ENCODE data around the gene MAML3. TPM values are rescaled to one million over a fixed set of nuclear protein-coding genes. Genes with fewer than 3 reads are reported as not detected.

MAML3 gene
- total RNA-seq, 2 experiments from 2014 or later = 4.0 to 4.1 TPM

GRCh38 chr4:139749835-139750498 lies 404.0 kb downstream of the MAML3 start:
- CTCF ChIA-PET = interaction anchor here (1.6 kb wide), 1 partner anchor 12 kb away, joined by 4 read pairs; no protein-coding TSS in a partner anchor
- peaks cover 16% of the 10 kb centered on the region for H3K4me1 Mint-ChIP-seq (ENCODE audit: low read depth)

GRCh38 chr4:139749338-139749737 lies 404.6 kb downstream of the MAML3 start:
- H3K4me1 Mint-ChIP-seq (ENCODE audit: low read depth) = peaks cover 16% of the 10 kb centered on the region
- ATAC-seq (no peak), DNase-seq (no peak)
- H3K36me3 Mint-ChIP-seq (ENCODE audit: low read depth) = no peaks in the 10 kb centered on the region
- H3K27me3 Mint-ChIP-seq (ENCODE audit: low read depth) = no peaks in the 10 kb centered on the region
- no peak overlapping the region for H3K27ac Mint-ChIP-seq
- ChIA-PET CTCF (interaction anchor here (1.6 kb wide), 1 partner anchor 11 kb away, joined by 4 read pairs; no protein-coding TSS in a partner anchor), POLR2A (no interaction called here)
- no peaks in the 10 kb centered on the region for H3K9me3 Mint-ChIP-seq (ENCODE audit: insufficient read depth)
- no peak overlapping the region for H3K4me3 Mint-ChIP-seq

More at GRCh38 chr4:139749835-139750498, 404.0 kb downstream of the MAML3 start:
- Mint-ChIP-seq H3K27ac (no peak overlapping the region), H3K36me3 (ENCODE audit: low read depth) (no peaks in the 10 kb centered on the region), H3K27me3 (ENCODE audit: low read depth) (no peaks in the 10 kb centered on the region), H3K4me3 (no peak overlapping the region), H3K9me3 (ENCODE audit: insufficient read depth) (no peaks in the 10 kb centered on the region)
- POLR2A ChIA-PET = no interaction called here
- no peak for DNase-seq
- no peak for ATAC-seq

GRCh38 chr4:139746431-139747171 lies 407.4 kb downstream of the MAML3 start:
- H3K27me3 Mint-ChIP-seq (ENCODE audit: low read depth) = no peaks in the 10 kb centered on the region
- no peaks in the 10 kb centered on the region for H3K9me3 Mint-ChIP-seq (ENCODE audit: insufficient read depth)
- no peaks in the 10 kb centered on the region for H3K36me3 Mint-ChIP-seq (ENCODE audit: low read depth)
- ChIA-PET POLR2A (no interaction called here), CTCF (no interaction called here)
- H3K4me3 Mint-ChIP-seq = no peak overlapping the region
- H3K4me1 Mint-ChIP-seq (ENCODE audit: low read depth) = peaks cover 16% of the 10 kb centered on the region
- H3K27ac Mint-ChIP-seq = no peak overlapping the region
- ATAC-seq (no peak), DNase-seq (no peak)

- POLR2A ChIA-PET = no interaction called here
- ATAC-seq (no peak), DNase-seq (no peak)
- Mint-ChIP-seq H3K4me1 (ENCODE audit: low read depth) (peaks cover 16% of the 10 kb centered on the region), H3K27ac (no peak overlapping the region), H3K27me3 (ENCODE audit: low read depth) (no peaks in the 10 kb centered on the region), H3K36me3 (ENCODE audit: low read depth) (no peaks in the 10 kb centered on the region), H3K4me3 (no peak overlapping the region), H3K9me3 (ENCODE audit: insufficient read depth) (no peaks in the 10 kb centered on the region)
- CTCF ChIA-PET = no interaction called here
These were observed 408.8 kb downstream of the MAML3 start for GRCh38 chr4:139745111-139745639.

GRCh38 chr4:139744232-139744631 lies 409.8 kb downstream of the MAML3 start:
- H3K27me3 Mint-ChIP-seq (ENCODE audit: low read depth) = no peaks in the 10 kb centered on the region
- no peak overlapping the region for H3K4me3 Mint-ChIP-seq
- peaks cover 13% of the 10 kb centered on the region for H3K4me1 Mint-ChIP-seq (ENCODE audit: low read depth)
- H3K36me3 Mint-ChIP-seq (ENCODE audit: low read depth) = no peaks in the 10 kb centered on the region
- POLR2A ChIA-PET = no interaction called here
- CTCF ChIA-PET = interaction anchor here (1.1 kb wide), 1 partner anchor 93 kb away, joined by 3 read pairs; no protein-coding TSS in a partner anchor
- no peaks in the 10 kb centered on the region for H3K9me3 Mint-ChIP-seq (ENCODE audit: insufficient read depth)
- ATAC-seq (no peak), DNase-seq (no peak)
- no peak overlapping the region for H3K27ac Mint-ChIP-seq

- Mint-ChIP-seq H3K4me1 (ENCODE audit: low read depth) (peaks cover 8% of the 10 kb centered on the region), H3K27ac (no peak overlapping the region), H3K27me3 (ENCODE audit: low read depth) (peaks cover under 1% of the 10 kb centered on the region), H3K9me3 (ENCODE audit: insufficient read depth) (no peaks in the 10 kb centered on the region), H3K4me3 (no peak overlapping the region), H3K36me3 (ENCODE audit: low read depth) (no peaks in the 10 kb centered on the region)
- POLR2A ChIA-PET = no interaction called here
- ATAC-seq (no peak), DNase-seq (no peak)
- CTCF ChIA-PET = interaction anchor here (1.1 to 1.5 kb wide), 2 partner anchors 9 to 91 kb away, joined by 3 to 4 read pairs; no protein-coding TSS in a partner anchor
These were observed 411.0 kb downstream of the MAML3 start for GRCh38 chr4:139743027-139743426.

GRCh38 chr4:139740531-139741041 lies 413.4 kb downstream of the MAML3 start:
- H3K27me3 Mint-ChIP-seq (ENCODE audit: low read depth) = peaks cover 20% of the 10 kb centered on the region
- DNase-seq (no peak), ATAC-seq (no peak)
- H3K4me3 Mint-ChIP-seq = no peak overlapping the region
- no peaks in the 10 kb centered on the region for H3K9me3 Mint-ChIP-seq (ENCODE audit: insufficient read depth)
- no peak overlapping the region for H3K27ac Mint-ChIP-seq
- ChIA-PET POLR2A (no interaction called here), CTCF (no interaction called here)
- H3K36me3 Mint-ChIP-seq (ENCODE audit: low read depth) = no peaks in the 10 kb centered on the region
- peaks cover 4% of the 10 kb centered on the region for H3K4me1 Mint-ChIP-seq (ENCODE audit: low read depth)

GRCh38 chr4:139740121-139740520 lies 413.9 kb downstream of the MAML3 start:
- peaks cover 23% of the 10 kb centered on the region for H3K27me3 Mint-ChIP-seq (ENCODE audit: low read depth)
- H3K27ac Mint-ChIP-seq = no peak overlapping the region
- H3K4me3 Mint-ChIP-seq = no peak overlapping the region
- no peaks in the 10 kb centered on the region for H3K36me3 Mint-ChIP-seq (ENCODE audit: low read depth)
- ATAC-seq (no peak), DNase-seq (no peak)
- POLR2A ChIA-PET = no interaction called here
- CTCF ChIA-PET = no interaction called here
- no peaks in the 10 kb centered on the region for H3K9me3 Mint-ChIP-seq (ENCODE audit: insufficient read depth)
- peaks cover 5% of the 10 kb centered on the region for H3K4me1 Mint-ChIP-seq (ENCODE audit: low read depth)

- Mint-ChIP-seq H3K4me1 (ENCODE audit: low read depth) (peaks cover 13% of the 10 kb centered on the region), H3K27ac (no peak overlapping the region), H3K27me3 (ENCODE audit: low read depth) (peaks cover 34% of the 10 kb centered on the region), H3K9me3 (ENCODE audit: insufficient read depth) (no peaks in the 10 kb centered on the region), H3K36me3 (ENCODE audit: low read depth) (no peaks in the 10 kb centered on the region), H3K4me3 (no peak overlapping the region)
- ATAC-seq (no peak), DNase-seq (no peak)
- POLR2A ChIA-PET = no interaction called here
- CTCF ChIA-PET = interaction anchor here (1.2 to 1.8 kb wide), 6 partner anchors 82 to 588 kb away, joined by 3 to 7 read pairs (median 4); no protein-coding TSS in a partner anchor
These were observed 415.0 kb downstream of the MAML3 start for GRCh38 chr4:139738846-139739613.

GRCh38 chr4:139736661-139737060 lies 417.3 kb downstream of the MAML3 start:
- DNase-seq (no peak), ATAC-seq (no peak)
- Mint-ChIP-seq H3K9me3 (ENCODE audit: insufficient read depth) (no peaks in the 10 kb centered on the region), H3K36me3 (ENCODE audit: low read depth) (no peaks in the 10 kb centered on the region), H3K4me1 (ENCODE audit: low read depth) (peaks cover 13% of the 10 kb centered on the region), H3K4me3 (no peak overlapping the region), H3K27me3 (ENCODE audit: low read depth) (peaks cover 45% of the 10 kb centered on the region), H3K27ac (no peak overlapping the region)
- ChIA-PET POLR2A (no interaction called here), CTCF (interaction anchor here (0.9 to 1.5 kb wide), 6 partner anchors 12 to 623 kb away, joined by 3 to 4 read pairs (median 3); no protein-coding TSS in a partner anchor)

- ChIA-PET POLR2A (no interaction called here), CTCF (interaction anchor here (0.9 to 1.5 kb wide), 6 partner anchors 12 to 624 kb away, joined by 3 to 4 read pairs (median 3); no protein-coding TSS in a partner anchor)
- H3K4me3 Mint-ChIP-seq = no peak overlapping the region
- peaks cover 45% of the 10 kb centered on the region for H3K27me3 Mint-ChIP-seq (ENCODE audit: low read depth)
- H3K27ac Mint-ChIP-seq = no peak overlapping the region
- ATAC-seq (no peak), DNase-seq (no peak)
- peaks cover 13% of the 10 kb centered on the region for H3K4me1 Mint-ChIP-seq (ENCODE audit: low read depth)
- no peaks in the 10 kb centered on the region for H3K9me3 Mint-ChIP-seq (ENCODE audit: insufficient read depth)
- no peaks in the 10 kb centered on the region for H3K36me3 Mint-ChIP-seq (ENCODE audit: low read depth)
These were observed 417.7 kb downstream of the MAML3 start for GRCh38 chr4:139736274-139736660.

Measured in activated CD8-positive, alpha-beta T cell treated with anti-CD3 and anti-CD28 coated beads, Interleukin-2, amount 10 ng/mL, durations not matched to agents 7 days and 5 days (primary cell).